Measurements from ENCODE around the gene RAMP3.

RAMP3 gene

GRCh38 chr7:45190406-45191165 lies 33.0 kb downstream of the RAMP3 start:
- H4K20me1 ChIP-seq (ENCODE audit: insufficient read depth, low read length, poor library complexity, severe bottlenecking): no peaks in the 10 kb centered on the region
- no peak overlapping the region for H3K4me3 ChIP-seq (ENCODE audit: low read length, poor library complexity, severe bottlenecking)
- H3F3A ChIP-seq (ENCODE audit: low read depth): no peaks in the 10 kb centered on the region
- H3K27me3 ChIP-seq (ENCODE audit: insufficient read depth, low read length, poor library complexity, severe bottlenecking): no peaks in the 10 kb centered on the region
- no peaks in the 10 kb centered on the region for H3K79me2 ChIP-seq (ENCODE audit: insufficient read depth, low read length)
- no peak overlapping the region for H3K4me2 ChIP-seq (ENCODE audit: low read depth, low read length, poor library complexity, severe bottlenecking)
- no peaks in the 10 kb centered on the region for H3K36me3 ChIP-seq (ENCODE audit: insufficient read depth, low read length)
- no peak overlapping the region for H2AFZ ChIP-seq (ENCODE audit: low read length)
- TF ChIP-seq EZH2phosphoT487 (IDR thresholded peaks at IDR 0.05; ENCODE audit: borderline replicate concordance) (no peak), CTCF (conservative IDR thresholded peaks at IDR 0.05; ENCODE audit: low read length) (no peak)
- no peak overlapping the region for H3K9ac ChIP-seq (ENCODE audit: low read depth, low read length, poor library complexity, severe bottlenecking)
- H3K9me2 ChIP-seq (replicated peaks; ENCODE audit: low read depth, low read length): no peaks in the 10 kb centered on the region
- no peaks in the 10 kb centered on the region for H3K9me3 ChIP-seq (ENCODE audit: insufficient read depth, low read depth, low read length)
- no peaks in the 10 kb centered on the region for H3K4me1 ChIP-seq (ENCODE audit: insufficient read depth, low read length, poor library complexity, severe bottlenecking)

GRCh38 chr7:45191396-45191795 lies 33.8 kb downstream of the RAMP3 start:
- Histone ChIP-seq H3K4me1 (ENCODE audit: insufficient read depth, low read length, poor library complexity, severe bottlenecking) (no peaks in the 10 kb centered on the region), H4K20me1 (ENCODE audit: insufficient read depth, low read length, poor library complexity, severe bottlenecking) (no peaks in the 10 kb centered on the region), H3K4me3 (ENCODE audit: low read length, poor library complexity, severe bottlenecking) (no peak overlapping the region), H3F3A (ENCODE audit: low read depth) (no peaks in the 10 kb centered on the region), H3K9ac (ENCODE audit: low read depth, low read length, poor library complexity, severe bottlenecking) (no peak overlapping the region), H3K4me2 (ENCODE audit: low read depth, low read length, poor library complexity, severe bottlenecking) (no peak overlapping the region), H3K79me2 (ENCODE audit: insufficient read depth, low read length) (no peaks in the 10 kb centered on the region), H2AFZ (ENCODE audit: low read length) (no peak overlapping the region), H3K9me3 (ENCODE audit: insufficient read depth, low read depth, low read length) (no peaks in the 10 kb centered on the region), H3K9me2 (replicated peaks; ENCODE audit: low read depth, low read length) (no peaks in the 10 kb centered on the region), H3K27me3 (ENCODE audit: insufficient read depth, low read length, poor library complexity, severe bottlenecking) (no peaks in the 10 kb centered on the region), H3K36me3 (ENCODE audit: insufficient read depth, low read length) (no peaks in the 10 kb centered on the region)
- TF ChIP-seq EZH2phosphoT487 (IDR thresholded peaks at IDR 0.05; ENCODE audit: borderline replicate concordance) (no peak), CTCF (conservative IDR thresholded peaks at IDR 0.05; ENCODE audit: low read length) (no peak)

- H3K4me3 ChIP-seq (ENCODE audit: low read length, poor library complexity, severe bottlenecking): no peak overlapping the region
- no peak for TF ChIP-seq CTCF (conservative IDR thresholded peaks at IDR 0.05; ENCODE audit: low read length)
- no peak for TF ChIP-seq EZH2phosphoT487 (IDR thresholded peaks at IDR 0.05; ENCODE audit: borderline replicate concordance)
Measured at GRCh38 chr7:45192621-45193041, 35.0 kb downstream of the RAMP3 start.

More at GRCh38 chr7:45192621-45193041, 35.0 kb downstream of the RAMP3 start:
- H3K4me1 ChIP-seq (ENCODE audit: insufficient read depth, low read length, poor library complexity, severe bottlenecking): no peaks in the 10 kb centered on the region
- no peak overlapping the region for H3K9ac ChIP-seq (ENCODE audit: low read depth, low read length, poor library complexity, severe bottlenecking)
- H4K20me1 ChIP-seq (ENCODE audit: insufficient read depth, low read length, poor library complexity, severe bottlenecking): no peaks in the 10 kb centered on the region
- H3K9me3 ChIP-seq (ENCODE audit: insufficient read depth, low read depth, low read length): no peaks in the 10 kb centered on the region
- no peaks in the 10 kb centered on the region for H3K9me2 ChIP-seq (replicated peaks; ENCODE audit: low read depth, low read length)
- no peaks in the 10 kb centered on the region for H3F3A ChIP-seq (ENCODE audit: low read depth)
- H2AFZ ChIP-seq (ENCODE audit: low read length): no peak overlapping the region
- H3K27me3 ChIP-seq (ENCODE audit: insufficient read depth, low read length, poor library complexity, severe bottlenecking): no peaks in the 10 kb centered on the region
- no peak overlapping the region for H3K4me2 ChIP-seq (ENCODE audit: low read depth, low read length, poor library complexity, severe bottlenecking)
- H3K79me2 ChIP-seq (ENCODE audit: insufficient read depth, low read length): no peaks in the 10 kb centered on the region
- no peaks in the 10 kb centered on the region for H3K36me3 ChIP-seq (ENCODE audit: insufficient read depth, low read length)

All from Loucy (cell line).